ENCODE results near the gene ZFAND2B.

Gene ZFAND2B

GRCh38 chr2:219206328-219207133, at the start of gene ZFAND2B:
Gene ZFAND2B (plus strand): TSS chr2:219206782. CDS start chr2:219206988, 206 bp downstream.
- DNase-seq, result peak; percentile 94 to 95

- no peak for DNase-seq
These were observed 49.2 kb upstream of the ZFAND2B start for GRCh38 chr2:219157396-219157795.

- no peak for DNase-seq
These were observed 48.6 kb upstream of the ZFAND2B start for GRCh38 chr2:219158025-219158424.

- DNase-seq, result no peak
These were observed 48.0 kb upstream of the ZFAND2B start for GRCh38 chr2:219158586-219158985.

GRCh38 chr2:219159771-219160185, 46.8 kb upstream of the ZFAND2B start:
- DNase-seq, result no peak

GRCh38 chr2:219160186-219161017, 46.2 kb upstream of the ZFAND2B start, which contains the start of gene NHEJ1:
Gene NHEJ1 (minus strand): TSS chr2:219160815. CDS start chr2:219158362, 2,453 bp downstream.
- DNase-seq, result peak; percentile 94

GRCh38 chr2:219161097-219161496, 45.5 kb upstream of the ZFAND2B start:
- no peak for DNase-seq

- no peak for DNase-seq
These were observed 43.4 kb upstream of the ZFAND2B start for GRCh38 chr2:219163156-219163555.

- DNase-seq, result no peak
These were observed 41.3 kb upstream of the ZFAND2B start for GRCh38 chr2:219165058-219165911.

GRCh38 chr2:219167997-219168396, 38.6 kb upstream of the ZFAND2B start:
- no peak for DNase-seq

- no peak for DNase-seq
These were observed 38.1 kb upstream of the ZFAND2B start for GRCh38 chr2:219168526-219168925.

GRCh38 chr2:219168932-219169331, 37.6 kb upstream of the ZFAND2B start:
- no peak for DNase-seq

- no peak for DNase-seq
These were observed 36.5 kb upstream of the ZFAND2B start, which contains the start of gene SLC23A3 for GRCh38 chr2:219169930-219170654. Gene SLC23A3 (minus strand): TSS chr2:219170029. CDS start chr2:219169984, 45 bp downstream.

GRCh38 chr2:219171231-219171651, 35.3 kb upstream of the ZFAND2B start:
- DNase-seq, result peak; percentile 21 to 43

GRCh38 chr2:219172231-219173154, 34.1 kb upstream of the ZFAND2B start:
- no peak for DNase-seq

- DNase-seq, result no peak
These were observed 33.4 kb upstream of the ZFAND2B start for GRCh38 chr2:219173176-219173575.

- no peak for DNase-seq
These were observed 32.4 kb upstream of the ZFAND2B start for GRCh38 chr2:219174146-219174545.

- no peak for DNase-seq
These were observed 31.8 kb upstream of the ZFAND2B start for GRCh38 chr2:219174801-219175200.

GRCh38 chr2:219175486-219175885, 31.1 kb upstream of the ZFAND2B start:
- no peak for DNase-seq

- peak; percentile 17 to 21 for DNase-seq
These were observed 30.4 kb upstream of the ZFAND2B start for GRCh38 chr2:219175928-219176817.
